ENCODE results near the gene ADAMTS17.

DNA sequence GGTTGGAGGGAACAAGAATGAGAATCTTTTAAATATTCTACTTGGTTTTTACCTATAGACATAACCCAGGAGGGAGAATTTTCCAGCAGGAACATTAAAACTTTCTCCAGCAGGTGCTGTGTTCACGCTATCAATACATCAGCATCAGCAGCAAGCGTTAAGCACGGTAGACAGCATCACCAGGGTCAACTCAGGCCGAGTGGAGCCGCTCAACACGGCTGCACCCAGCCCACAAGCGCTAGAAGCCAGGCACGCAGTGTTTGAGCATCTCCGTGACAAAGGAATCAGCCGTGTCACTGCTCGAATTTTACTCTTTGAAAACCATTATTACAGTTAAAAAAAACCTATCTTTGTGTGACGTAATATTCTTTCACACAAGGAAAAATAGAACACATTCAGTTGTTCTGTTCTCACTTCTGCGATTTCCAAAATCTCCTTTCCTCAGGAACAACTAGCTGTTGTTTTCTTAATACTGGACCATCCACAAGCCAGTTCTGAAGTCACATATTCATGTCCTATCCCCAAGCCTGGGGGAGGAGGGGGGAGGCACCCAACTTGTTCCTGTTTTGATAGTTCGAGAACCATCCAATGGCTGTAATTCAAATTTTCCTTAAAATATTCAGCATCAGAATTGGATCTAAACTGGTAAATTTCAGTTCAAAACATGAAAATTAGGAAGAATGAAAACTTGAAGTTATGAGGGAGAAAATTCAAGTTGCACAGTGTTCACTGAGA is 77.9 kb downstream of the ADAMTS17 start:
- no peak for TF ChIP-seq CTCF (conservative IDR thresholded peaks at IDR 0.05; ENCODE audit: low read depth, low read length)
- no peak for TF ChIP-seq EZH2 (IDR thresholded peaks at IDR 0.05; ENCODE audit: borderline replicate concordance, low read depth, low read length, poor library complexity, severe bottlenecking)
